ENCODE measurements around the gene POLK.

POLK gene

DNA sequence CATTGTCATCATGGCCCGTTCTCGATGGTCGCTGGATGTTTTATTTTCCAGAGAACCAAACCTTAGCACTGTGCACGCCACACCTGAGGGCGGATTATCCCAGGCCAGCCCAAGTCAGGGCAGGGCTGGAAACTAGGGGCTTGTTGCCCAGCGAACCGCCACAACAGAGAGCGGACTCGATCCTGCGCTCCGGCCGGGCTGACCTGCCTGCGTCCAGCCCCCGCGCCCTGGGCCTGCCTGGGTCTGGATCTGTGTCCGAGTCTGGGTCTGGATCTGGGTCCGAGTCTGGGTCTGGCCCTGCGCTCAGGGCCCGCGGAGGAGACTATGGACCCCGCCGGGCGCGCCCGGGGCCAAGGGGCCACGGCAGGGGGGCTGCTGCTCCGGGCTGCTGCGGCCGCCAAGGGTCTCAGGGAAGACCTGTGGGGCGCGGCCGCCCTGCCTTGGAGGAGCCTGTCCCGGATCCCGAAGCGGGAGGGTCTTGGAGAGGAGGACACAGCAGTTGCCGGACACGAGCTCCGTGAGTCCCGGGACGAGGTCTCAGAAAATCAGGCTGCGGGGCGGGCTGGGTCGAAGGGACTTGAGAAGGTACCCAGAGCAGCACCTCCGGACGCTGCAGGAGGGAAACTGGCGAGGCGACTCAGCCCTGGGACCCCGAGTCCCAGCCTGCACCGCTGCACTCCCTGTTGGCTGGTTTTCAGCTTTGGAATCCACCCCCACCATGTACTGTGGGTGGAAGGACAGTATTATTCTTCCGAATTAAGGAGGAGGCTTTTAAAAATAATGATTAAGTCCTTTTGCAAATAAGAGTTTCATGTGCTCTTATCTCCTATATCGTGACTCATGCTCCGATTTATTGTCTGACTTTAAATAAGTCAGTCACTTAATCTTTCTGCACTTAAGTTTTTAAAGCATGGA is 99.9 kb downstream of the POLK start, which contains the start of gene ANKDD1B:
TSS of gene ANKDD1B (plus strand) at position 143 of the 915 bp plus-strand sequence. CDS start at position 325, 182 bp downstream.
- no peak for DNase-seq

DNA sequence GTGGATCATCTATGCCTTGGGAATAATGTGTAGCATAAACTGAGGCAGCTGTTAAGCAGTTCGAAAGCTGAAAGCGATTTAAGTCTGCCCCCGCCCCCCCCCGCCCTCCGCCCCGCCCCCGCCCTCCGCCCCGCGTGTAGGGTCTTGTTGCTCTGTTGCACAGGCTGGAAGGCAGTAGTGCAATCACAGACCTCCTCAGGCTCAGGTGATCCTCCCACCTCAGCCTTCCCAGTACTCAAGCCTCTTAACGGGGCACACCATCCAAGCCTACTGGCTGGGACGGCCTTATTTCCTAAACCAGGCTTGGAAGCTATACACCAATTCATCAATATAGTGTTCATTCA is 100.5 kb downstream of the POLK start:
- DNase-seq = no peak

GRCh38 chr5:75612901-75613300 is 101.2 kb downstream of the POLK start:
- DNase-seq = no peak

DNA sequence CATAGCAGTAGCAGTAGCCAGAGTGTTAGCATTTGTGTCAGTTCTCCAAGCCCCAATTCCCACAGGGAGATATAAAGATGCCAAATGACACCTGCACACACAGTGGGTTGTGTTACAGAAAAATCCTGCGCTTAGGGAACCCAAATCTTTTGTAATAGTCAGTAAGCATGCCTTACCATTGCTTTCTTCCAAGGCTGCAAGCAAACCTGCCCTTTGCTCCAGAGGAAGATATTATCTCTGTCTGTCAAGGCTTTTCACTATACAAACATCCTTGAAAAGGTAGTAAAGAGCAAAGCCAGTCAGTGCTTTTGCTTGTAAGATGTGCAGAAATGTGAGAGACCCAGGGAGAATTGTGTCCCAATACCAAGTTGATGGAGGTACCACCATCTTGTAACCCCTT is 102.5 kb downstream of the POLK start:
- no peak for DNase-seq

DNA sequence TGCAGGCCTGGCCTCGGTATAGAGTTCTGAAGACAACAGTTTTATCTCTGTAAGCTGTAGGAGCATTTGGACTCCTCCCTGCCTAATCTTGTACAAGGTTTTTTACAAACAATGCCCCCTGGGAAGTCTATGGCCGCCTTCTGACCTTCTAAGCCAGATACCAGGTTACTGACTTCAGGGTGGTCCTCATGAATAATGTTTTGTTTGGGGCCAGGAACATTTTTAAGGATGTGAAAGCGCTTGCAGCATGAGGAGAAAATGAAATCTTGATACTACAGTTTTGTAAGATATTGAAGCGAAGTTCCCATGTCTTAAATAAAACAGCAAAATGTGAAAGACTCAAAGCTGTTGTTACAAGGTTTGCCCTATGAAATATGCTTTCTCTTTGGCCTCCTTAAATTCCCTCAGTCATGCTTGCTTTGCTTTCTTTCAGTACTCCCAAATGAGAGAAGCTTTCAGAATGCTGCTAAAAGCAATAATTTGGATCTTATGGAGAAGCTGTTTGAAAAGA is 104.7 kb downstream of the POLK start:
- DNase-seq = no peak

GRCh38 chr5:75616971-75617621 is 105.4 kb downstream of the POLK start:
- DNase-seq = no peak

GRCh38 chr5:75617736-75618352 is 106.2 kb downstream of the POLK start:
- no peak for DNase-seq

GRCh38 chr5:75620184-75620959 is 108.7 kb downstream of the POLK start:
- no peak for DNase-seq

DNA sequence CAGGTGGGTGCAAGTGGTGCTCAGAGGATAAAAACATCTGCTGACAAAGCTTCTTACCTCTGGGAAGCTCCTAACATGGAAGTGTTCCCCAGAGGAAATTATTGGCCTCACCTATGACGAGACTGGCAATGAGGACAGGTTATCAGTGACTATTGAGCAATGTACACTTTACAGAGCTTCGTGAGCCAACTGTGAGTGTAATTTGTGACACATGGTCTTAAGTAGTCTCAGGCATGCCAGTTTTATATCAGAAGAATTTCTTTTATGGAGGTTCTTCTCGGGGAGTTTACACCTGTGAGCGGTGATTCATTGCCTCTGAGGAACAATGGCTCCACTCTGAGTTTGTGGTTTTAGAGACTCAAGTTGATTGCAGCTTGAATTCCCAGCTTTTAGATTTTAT is 110.9 kb downstream of the POLK start:
- no peak for DNase-seq

DNA sequence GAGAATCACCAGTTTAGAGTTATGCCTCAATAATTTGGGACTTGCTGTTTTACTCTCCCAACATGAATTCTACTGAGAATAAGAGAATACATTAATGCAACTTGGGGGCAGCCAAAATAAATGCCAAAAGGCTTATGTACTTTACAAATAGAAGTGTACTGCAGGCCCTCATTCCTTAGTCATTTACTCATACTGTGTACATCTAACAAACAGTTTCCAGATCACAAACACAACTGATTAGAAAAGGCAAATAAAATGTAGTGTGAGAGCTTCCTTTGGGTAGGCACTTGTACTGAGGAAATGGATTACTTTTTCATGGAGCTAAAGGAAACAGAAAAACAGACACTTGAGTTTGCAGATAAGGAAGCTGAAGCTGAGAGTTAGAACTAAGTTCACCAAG is 112.2 kb downstream of the POLK start:
- no peak for DNase-seq

DNA sequence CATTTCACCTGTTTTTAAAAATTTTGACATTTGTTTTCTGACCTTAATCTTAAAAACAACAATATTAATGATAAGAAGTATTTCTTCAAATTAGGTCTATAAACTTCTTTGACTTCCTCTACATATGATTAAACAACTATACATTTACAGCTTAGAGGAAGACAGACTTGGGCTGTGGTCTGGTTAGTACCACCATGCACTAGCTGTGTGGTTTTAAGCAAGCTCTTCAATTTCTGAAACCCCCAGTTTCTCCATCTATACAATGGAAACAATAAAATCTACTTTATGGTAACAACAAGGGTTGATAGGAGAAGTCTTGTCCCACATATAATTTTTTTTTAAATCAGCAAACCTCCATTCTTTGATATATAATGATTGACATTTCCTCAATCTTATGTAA is 115.3 kb downstream of the POLK start:
- DNase-seq = no peak

DNA sequence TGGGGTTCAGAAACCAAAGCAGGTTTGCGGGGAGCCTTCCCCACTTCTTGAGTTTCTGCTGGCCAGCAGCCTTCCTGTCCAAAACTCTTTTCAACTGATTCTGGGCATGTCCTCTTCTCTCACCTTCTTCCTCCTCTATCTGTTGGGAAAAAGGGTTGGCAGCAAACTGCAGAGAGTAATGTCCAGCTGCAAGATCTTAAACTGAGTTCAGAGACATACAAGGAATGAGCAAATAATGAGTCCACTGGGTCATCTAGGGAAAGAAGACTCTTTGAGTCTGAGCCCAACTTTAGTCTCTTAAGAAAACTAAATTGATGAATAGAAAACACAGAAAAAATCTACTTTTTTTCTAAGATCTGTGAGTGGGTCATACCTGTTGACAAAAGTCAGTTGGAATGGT is 116.1 kb downstream of the POLK start:
- no peak for DNase-seq

GRCh38 chr5:75630875-75631274 is 119.2 kb downstream of the POLK start:
- no peak for DNase-seq

- DNase-seq = no peak
These were observed 120.6 kb downstream of the POLK start for GRCh38 chr5:75632321-75632720.

DNA sequence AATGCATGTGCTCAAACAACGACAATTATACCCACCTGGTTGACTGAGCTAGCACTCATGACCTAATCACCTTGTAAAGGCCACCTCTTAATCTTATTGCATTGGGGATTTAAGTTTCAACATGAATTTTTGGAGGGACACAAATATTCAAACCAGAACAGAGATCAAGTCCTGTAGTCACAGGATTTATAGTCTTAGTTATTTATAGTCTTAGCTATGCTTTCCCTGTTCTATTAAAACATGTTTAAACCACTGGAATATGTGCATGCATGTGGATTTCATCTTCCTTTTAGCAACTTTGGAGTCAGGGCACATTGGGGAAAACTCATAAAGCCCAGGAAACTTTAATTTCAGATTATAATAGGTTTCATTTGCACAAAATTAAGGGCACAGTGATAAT is 126.3 kb downstream of the POLK start:
- DNase-seq = no peak

DNA sequence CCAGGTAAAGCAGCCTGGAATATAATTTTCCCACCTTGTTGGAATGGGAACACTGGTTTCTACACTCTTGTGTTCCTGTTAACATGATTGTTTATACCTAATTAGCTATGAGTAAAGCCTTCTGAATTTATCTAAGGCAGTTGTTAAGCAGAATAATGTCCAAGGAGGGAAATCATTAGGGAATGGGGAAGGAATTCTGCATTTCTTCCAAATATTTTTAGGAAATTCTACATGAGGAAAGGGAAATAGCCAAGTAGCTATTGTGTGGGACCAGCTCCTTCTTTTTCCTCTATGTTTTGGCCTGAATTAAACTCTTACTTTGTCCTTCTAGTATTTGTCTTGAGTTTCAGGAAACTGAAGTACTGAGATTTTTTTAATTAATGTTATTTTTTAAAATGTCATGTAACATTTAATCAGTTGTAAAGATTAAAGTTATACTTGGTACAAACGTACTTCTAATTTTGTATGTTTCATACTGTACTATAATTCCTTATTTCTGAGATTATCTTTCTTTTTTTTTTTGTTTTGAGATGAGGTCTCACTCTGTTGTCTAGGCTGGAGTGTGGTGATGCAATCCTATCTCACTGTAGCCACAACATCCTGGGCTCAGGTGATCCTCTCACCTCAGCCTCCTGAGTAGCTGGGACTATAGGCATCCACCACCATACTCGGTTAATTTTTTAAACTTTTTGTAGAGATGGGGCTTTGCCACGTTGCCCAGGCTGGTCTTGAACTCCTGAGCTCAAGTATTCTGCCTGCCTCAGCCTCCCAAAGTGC is 128.0 kb downstream of the POLK start:
- DNase-seq = no peak

DNA sequence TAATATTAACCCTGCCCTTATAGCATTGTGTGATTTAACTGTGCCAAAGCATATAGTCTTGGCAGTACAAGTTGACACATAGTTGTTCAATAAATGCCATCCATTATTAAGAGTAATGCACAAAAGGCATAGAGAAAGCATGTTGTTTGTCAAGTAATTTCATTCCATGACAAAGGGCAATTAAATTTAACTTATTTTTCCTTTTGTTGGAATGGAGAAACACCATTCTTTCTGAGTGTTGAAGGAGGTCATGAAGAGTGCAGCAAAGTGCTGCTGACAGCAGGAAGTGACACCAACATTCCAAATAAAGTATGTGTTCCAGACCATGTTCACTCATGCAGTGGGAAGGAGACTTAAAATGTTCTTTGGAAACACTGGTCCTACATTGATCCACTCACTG is 128.7 kb downstream of the POLK start:
- DNase-seq = no peak

DNA sequence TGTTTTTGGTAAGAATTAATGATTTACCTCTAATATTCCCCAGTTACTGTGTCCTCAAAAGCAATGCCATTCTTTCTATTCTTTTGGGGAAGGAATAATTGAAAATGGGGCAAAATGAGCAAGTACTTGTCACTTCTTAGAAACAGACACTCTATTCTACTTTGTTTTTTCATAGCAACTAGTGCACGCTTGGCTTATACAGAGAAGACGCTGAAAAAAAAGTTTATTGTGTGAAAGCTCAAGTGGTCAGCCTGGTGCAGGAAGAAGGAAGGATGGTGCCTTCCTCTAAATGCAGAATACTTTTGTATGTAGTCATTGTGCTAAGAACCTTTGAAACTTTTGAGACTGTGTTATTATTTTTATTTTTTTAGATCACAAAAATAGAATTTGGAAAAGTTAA is 129.1 kb downstream of the POLK start:
- DNase-seq = no peak

DNA sequence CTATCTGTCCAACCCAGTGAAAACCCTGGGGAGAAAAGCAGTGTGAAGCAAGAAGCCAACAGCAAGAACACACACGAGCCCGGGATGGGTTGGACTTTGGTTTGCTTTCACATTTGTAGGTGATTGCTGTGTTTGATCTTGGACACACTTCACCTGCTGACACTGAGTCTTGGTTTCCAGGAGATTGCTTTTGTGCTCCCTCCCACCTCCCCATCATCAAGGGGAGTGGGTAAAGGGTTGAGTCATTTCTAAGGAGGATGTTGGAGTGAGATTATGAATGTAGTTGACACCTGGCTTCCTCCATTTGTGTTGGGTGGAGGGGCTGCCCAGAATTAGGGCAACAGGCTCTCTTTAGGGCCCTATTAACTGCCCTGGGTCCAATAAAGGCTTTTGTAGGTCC is 137.0 kb downstream of the POLK start:
- no peak for DNase-seq

Measured in NCI-H1694 treated with DMSO at 0.1 percent for 48 hours (cell line).